Measurements from ENCODE around the gene SLC22A7. TPM values are rescaled to one million over a fixed set of nuclear protein-coding genes. Genes with fewer than 3 reads are reported as not detected.

The SLC22A7 gene
- total RNA-seq, 2 experiments from 2014 or later = not detected

DNA sequence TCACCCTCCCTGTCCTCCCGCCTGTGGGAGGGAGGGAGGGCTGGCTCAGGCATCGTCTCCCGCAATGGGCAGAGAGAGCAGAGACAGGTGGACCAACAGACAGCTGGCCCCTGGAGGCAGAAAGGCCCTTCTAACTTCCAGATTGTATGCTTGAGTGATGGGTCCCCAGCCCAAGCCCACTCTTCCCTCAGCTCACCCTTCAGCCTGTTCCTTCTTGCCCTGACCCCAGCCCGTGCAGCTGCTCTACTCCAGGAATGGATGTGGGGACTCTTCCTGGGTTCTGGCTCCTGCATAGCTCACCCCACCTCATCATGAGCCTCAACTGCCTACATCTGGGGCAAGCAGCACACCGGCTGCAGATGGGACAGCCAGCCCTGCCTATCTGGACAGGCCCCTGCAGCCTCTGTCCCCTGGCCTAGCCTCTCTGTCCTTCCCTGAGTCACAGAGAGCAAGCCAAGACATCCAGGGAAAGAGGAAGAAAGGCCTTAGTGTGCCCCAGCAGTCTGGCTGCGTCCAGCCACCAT lies 11.5 kb upstream of the SLC22A7 start:
- no peaks in the 10 kb centered on the region for H3K4me1 Mint-ChIP-seq
- peaks cover 30% of the 10 kb centered on the region for H3K27me3 Mint-ChIP-seq
- no peaks in the 10 kb centered on the region for H3K36me3 Mint-ChIP-seq
- no peaks in the 10 kb centered on the region for H3K9me3 Mint-ChIP-seq
- H3K27ac Mint-ChIP-seq = no peak overlapping the region
- no peak overlapping the region for H3K4me3 Mint-ChIP-seq
- DNase-seq = no peak

- no peaks in the 10 kb centered on the region for H3K9me3 Mint-ChIP-seq
These were observed 10.9 kb upstream of the SLC22A7 start for GRCh38 chr6:43286980-43287716.

DNA sequence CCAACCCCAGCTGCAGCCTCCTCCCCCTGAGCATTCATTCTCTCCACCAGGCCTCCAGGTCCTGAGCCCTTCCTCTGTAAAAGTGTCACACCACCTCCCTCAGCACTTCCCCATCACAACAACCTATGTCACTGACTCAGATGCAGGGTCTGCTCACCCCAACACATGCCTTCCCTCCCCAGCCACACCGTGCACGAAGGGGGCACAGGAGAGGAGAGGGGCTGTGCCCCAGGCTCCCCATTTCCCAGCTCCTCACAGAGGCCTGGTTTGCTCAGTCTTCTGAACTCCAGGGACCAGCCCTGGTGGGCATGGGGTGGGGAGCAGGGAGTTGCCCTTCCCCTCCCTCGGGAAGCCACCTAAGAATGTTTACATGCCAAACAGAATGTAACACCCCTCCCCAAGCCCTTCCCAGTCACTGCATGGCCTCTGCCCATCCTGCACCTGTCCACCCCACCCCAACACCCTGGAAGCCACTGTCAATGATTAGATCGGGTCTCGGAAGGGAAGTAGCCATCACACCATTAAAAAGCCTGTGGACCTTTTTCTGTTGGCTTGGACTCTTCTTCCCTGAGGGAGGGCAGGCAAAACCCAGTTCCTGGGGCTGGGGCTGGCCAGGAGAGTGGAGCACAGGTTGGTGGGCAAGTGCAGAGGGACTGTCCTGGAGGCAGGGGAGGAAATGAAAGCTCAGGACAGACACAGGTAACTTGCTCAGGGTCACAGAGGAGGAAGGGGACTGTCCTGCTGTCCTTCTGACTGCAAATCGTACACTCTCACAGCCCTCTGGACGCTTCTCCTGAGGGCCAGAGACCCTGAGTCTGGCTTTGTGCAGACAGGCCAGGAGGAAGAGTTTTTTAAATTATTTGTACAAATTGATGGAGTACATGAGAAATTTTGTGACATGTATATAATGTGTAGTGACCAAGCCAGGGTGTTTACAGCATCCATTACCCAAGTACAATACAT lies 10.1 kb upstream of the SLC22A7 start:
- H3K27me3 Mint-ChIP-seq = peaks cover 22% of the 10 kb centered on the region
- DNase-seq = no peak

More at GRCh38 chr6:43286980-43287716, 10.9 kb upstream of the SLC22A7 start:
- Mint-ChIP-seq H3K36me3 (no peaks in the 10 kb centered on the region), H3K4me1 (no peaks in the 10 kb centered on the region), H3K27me3 (peaks cover 29% of the 10 kb centered on the region), H3K4me3 (no peak overlapping the region), H3K27ac (no peak overlapping the region)
- no peak for DNase-seq

DNA sequence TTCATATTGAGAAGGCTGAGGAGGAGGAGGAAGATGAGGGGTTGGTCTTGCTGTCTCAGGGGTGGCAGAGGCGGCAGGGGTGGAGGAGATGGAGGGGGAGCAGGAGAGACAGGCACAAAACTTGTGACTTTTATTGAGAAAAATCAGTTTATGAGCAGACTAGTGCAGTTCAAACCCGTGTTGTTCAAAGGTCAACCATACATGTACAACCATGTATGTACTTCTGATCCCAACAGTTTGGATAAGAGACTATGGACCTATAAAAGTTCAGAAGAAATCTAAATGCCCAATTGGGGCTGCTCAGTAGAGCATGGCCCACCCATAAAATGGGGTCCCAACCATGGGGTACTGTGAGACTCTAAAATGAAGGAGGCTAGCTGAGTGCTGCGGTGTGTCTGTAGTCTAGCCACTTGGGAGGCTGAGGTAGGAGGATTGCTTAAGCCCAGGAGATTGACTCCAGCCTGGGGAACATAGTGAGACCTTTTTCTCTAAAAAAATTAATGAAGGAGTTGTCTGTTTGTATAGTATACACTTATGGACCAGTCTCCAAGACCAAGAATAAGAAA lies 7.6 kb upstream of the SLC22A7 start:
- no peak for DNase-seq
- Mint-ChIP-seq H3K36me3 (no peaks in the 10 kb centered on the region), H3K9me3 (no peaks in the 10 kb centered on the region), H3K4me3 (no peak overlapping the region), H3K27me3 (peaks cover 16% of the 10 kb centered on the region), H3K27ac (no peak overlapping the region), H3K4me1 (no peaks in the 10 kb centered on the region)

More for the DNA sequence above, 10.1 kb upstream of the SLC22A7 start:
- Mint-ChIP-seq H3K27ac (no peak overlapping the region), H3K4me3 (no peak overlapping the region), H3K36me3 (no peaks in the 10 kb centered on the region), H3K4me1 (no peaks in the 10 kb centered on the region), H3K9me3 (no peaks in the 10 kb centered on the region)

DNA sequence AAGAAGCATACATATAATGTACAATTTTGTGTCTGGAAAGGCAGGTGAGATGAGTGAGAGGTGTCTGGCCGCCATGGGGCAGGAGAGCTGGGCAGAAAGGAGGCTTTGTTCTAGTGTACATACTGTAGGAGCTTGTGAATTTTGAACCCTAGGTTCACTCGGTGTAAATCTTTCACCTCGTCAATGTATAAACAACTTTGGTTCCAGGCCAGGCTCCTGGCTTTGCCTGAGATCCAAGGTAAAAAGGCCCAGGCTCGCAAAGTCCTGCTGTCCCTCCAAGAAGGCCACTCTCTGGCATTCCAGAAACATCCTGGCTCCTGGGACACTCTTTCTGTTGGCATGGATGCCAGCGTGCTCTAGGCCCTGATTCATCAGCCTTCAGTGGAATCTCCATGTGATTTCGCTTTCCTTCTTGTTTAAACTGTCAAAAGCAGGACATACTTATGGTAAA lies 7.1 kb upstream of the SLC22A7 start:
- Mint-ChIP-seq H3K4me3 (no peak overlapping the region), H3K36me3 (no peaks in the 10 kb centered on the region), H3K9me3 (no peaks in the 10 kb centered on the region), H3K27ac (no peak overlapping the region), H3K27me3 (peaks cover 11% of the 10 kb centered on the region), H3K4me1 (no peaks in the 10 kb centered on the region)
- no peak for DNase-seq

GRCh38 chr6:43291708-43292107 lies 6.4 kb upstream of the SLC22A7 start:
- no peak overlapping the region for H3K27ac Mint-ChIP-seq
- H3K4me1 Mint-ChIP-seq = no peaks in the 10 kb centered on the region
- DNase-seq = no peak
- H3K4me3 Mint-ChIP-seq = no peak overlapping the region
- H3K36me3 Mint-ChIP-seq = no peaks in the 10 kb centered on the region
- H3K27me3 Mint-ChIP-seq = peaks cover 5% of the 10 kb centered on the region
- no peaks in the 10 kb centered on the region for H3K9me3 Mint-ChIP-seq

DNA sequence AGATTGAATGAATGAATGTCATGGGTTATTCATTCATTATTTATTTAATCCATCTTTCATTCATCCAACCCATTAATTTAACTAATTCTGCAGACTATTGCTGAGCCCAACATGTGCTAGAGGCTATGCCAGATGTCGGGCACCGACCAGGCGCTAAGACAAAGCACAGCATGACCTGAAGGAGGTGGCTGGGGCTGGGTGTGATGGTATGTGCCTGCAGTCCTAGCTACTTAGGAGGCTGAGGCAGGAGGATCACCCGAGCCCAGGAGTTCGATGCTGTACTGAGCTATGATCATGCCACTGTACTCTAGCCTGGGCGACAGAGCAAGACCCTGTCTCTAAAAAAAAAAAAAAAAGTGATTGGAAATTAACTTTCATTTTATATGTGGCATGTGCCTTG lies 5.7 kb upstream of the SLC22A7 start:
- no peak for DNase-seq
- no peaks in the 10 kb centered on the region for H3K4me1 Mint-ChIP-seq
- no peak overlapping the region for H3K27ac Mint-ChIP-seq
- H3K36me3 Mint-ChIP-seq = no peaks in the 10 kb centered on the region
- H3K27me3 Mint-ChIP-seq = no peaks in the 10 kb centered on the region
- H3K4me3 Mint-ChIP-seq = no peak overlapping the region
- no peaks in the 10 kb centered on the region for H3K9me3 Mint-ChIP-seq

GRCh38 chr6:43292763-43293318 lies 5.2 kb upstream of the SLC22A7 start:
- Mint-ChIP-seq H3K4me3 (no peak overlapping the region), H3K9me3 (no peaks in the 10 kb centered on the region), H3K4me1 (no peaks in the 10 kb centered on the region), H3K27me3 (no peaks in the 10 kb centered on the region), H3K27ac (no peak overlapping the region), H3K36me3 (no peaks in the 10 kb centered on the region)
- no peak for DNase-seq

- H3K36me3 Mint-ChIP-seq = no peaks in the 10 kb centered on the region
- H3K9me3 Mint-ChIP-seq = no peaks in the 10 kb centered on the region
- H3K27ac Mint-ChIP-seq = no peak overlapping the region
- no peaks in the 10 kb centered on the region for H3K27me3 Mint-ChIP-seq
- DNase-seq = no peak
- no peaks in the 10 kb centered on the region for H3K4me1 Mint-ChIP-seq
- H3K4me3 Mint-ChIP-seq = no peak overlapping the region
These were observed 4.4 kb upstream of the SLC22A7 start for GRCh38 chr6:43293698-43294097.

- no peaks in the 10 kb centered on the region for H3K4me1 Mint-ChIP-seq
- H3K27me3 Mint-ChIP-seq = no peaks in the 10 kb centered on the region
- no peak overlapping the region for H3K27ac Mint-ChIP-seq
- DNase-seq = no peak
- no peak overlapping the region for H3K4me3 Mint-ChIP-seq
- no peaks in the 10 kb centered on the region for H3K36me3 Mint-ChIP-seq
- no peaks in the 10 kb centered on the region for H3K9me3 Mint-ChIP-seq
These were observed 3.5 kb upstream of the SLC22A7 start for GRCh38 chr6:43294536-43294935.

- Mint-ChIP-seq H3K4me3 (no peak overlapping the region), H3K9me3 (no peaks in the 10 kb centered on the region), H3K27me3 (peaks cover 3% of the 10 kb centered on the region), H3K27ac (no peak overlapping the region), H3K36me3 (no peaks in the 10 kb centered on the region), H3K4me1 (no peaks in the 10 kb centered on the region)
- no peak for DNase-seq
These were observed 2.6 kb upstream of the SLC22A7 start for GRCh38 chr6:43295456-43295855.

DNA sequence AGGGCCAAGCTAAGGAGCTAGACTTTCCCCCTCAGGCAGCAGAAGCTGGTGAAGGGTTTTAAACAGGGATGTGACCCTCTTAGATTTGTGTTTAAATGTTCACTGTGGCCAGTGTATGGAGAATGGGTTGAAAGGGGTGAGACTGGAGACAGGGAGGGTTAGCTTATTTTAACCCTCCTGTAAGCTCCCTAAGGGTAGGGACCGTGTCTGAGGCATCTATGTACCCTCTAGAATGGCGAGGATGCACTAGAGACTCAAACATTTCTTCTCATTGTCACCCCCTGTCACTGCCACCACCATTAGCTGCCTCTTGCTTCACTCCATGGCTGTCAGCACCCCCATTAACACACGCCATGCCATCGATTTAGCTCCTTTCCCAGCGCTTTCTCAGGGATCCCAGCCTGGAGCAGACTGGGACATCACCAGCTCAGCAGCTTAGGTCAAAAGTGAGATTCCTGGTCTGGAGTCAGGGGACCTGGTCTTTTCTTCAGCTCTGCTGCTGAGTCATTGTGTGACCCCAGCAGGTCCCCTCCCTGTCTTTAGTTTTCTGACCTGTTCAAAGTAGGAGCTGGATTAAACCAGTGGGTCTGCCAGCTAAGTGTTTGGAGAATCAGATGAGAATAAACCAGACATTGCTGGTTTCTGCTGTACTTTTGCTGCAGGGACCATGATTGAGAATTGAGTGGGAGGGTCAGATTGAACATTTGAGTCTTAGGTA lies 1.1 kb upstream of the SLC22A7 start:
- DNase-seq = no peak
- peaks cover 3% of the 10 kb centered on the region for H3K27me3 Mint-ChIP-seq
- H3K36me3 Mint-ChIP-seq = no peaks in the 10 kb centered on the region
- H3K9me3 Mint-ChIP-seq = no peaks in the 10 kb centered on the region
- H3K4me1 Mint-ChIP-seq = no peaks in the 10 kb centered on the region
- no peak overlapping the region for H3K4me3 Mint-ChIP-seq
- no peak overlapping the region for H3K27ac Mint-ChIP-seq

DNA sequence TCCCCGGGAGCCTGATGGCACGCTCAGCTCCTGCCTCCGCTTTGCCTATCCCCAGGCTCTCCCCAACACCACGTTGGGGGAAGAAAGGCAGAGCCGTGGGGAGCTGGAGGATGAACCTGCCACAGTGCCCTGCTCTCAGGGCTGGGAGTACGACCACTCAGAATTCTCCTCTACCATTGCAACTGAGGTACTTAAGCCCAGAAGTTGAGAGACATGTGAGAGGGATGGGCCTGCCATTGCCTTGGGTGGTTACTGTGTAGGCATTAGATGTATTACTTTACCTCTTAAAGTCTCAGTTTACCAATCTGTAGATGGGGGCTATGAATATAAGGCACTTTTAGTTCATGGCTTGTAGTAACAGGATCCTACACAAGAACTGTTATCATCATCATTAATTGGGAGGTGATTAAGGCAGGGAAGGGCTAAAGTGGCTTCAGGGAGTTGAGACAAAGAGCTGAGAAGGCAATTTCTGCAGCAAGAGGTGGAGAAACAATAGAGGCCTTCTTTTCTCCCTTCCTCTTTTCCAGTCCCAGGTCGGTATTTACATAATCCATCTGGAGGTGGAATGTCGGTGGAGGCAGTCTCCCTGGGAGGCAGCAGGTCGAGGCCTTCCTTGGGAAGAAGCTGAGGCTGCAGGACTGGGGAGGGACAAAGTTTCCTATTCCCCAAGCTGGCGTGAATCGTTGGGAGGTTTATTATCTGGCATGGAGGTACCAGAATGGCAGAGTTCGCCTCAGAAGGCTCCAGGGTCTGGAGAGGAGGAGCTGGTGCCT lies 691 bp downstream of the SLC22A7 start:
- H3K36me3 Mint-ChIP-seq = no peaks in the 10 kb centered on the region
- H3K27me3 Mint-ChIP-seq = peaks cover 3% of the 10 kb centered on the region
- no peaks in the 10 kb centered on the region for H3K4me1 Mint-ChIP-seq
- no peak overlapping the region for H3K27ac Mint-ChIP-seq
- H3K4me3 Mint-ChIP-seq = no peak overlapping the region
- DNase-seq = no peak
- H3K9me3 Mint-ChIP-seq = no peaks in the 10 kb centered on the region
